DND-41 (cell line): ENCODE measurements around the gene ADAMTS12.

ENCODE experiments used
- EZH2 ChIP-seq: IDR thresholded peaks from 3 replicates; pipeline ENCODE4 v1.6.1; 2012; ENCODE audit warnings: borderline replicate concordance, low read depth, mild to moderate bottlenecking, moderate library complexity, low read length, inconsistent platforms; ENCODE audit not compliant: severe bottlenecking
- TF ChIP-seq, protein P1 (sequence below): IDR thresholded peaks from 2 replicates; pipeline ENCODE4 v1.5.1; 2012; ENCODE audit warnings: borderline replicate concordance, low read length, moderate library complexity, mild to moderate bottlenecking; ENCODE audit not compliant: poor library complexity, severe bottlenecking; ENCODE audit errors: extremely low read depth

GRCh38 chr5:33758737-33759136 lies 133.1 kb downstream of the ADAMTS12 start:
- TF ChIP-seq, protein P1, sequence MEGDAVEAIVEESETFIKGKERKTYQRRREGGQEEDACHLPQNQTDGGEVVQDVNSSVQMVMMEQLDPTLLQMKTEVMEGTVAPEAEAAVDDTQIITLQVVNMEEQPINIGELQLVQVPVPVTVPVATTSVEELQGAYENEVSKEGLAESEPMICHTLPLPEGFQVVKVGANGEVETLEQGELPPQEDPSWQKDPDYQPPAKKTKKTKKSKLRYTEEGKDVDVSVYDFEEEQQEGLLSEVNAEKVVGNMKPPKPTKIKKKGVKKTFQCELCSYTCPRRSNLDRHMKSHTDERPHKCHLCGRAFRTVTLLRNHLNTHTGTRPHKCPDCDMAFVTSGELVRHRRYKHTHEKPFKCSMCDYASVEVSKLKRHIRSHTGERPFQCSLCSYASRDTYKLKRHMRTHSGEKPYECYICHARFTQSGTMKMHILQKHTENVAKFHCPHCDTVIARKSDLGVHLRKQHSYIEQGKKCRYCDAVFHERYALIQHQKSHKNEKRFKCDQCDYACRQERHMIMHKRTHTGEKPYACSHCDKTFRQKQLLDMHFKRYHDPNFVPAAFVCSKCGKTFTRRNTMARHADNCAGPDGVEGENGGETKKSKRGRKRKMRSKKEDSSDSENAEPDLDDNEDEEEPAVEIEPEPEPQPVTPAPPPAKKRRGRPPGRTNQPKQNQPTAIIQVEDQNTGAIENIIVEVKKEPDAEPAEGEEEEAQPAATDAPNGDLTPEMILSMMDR, result no peak
- TF ChIP-seq EZH2, result no peak
